ENCODE data around the gene ZNF25. TPM values are rescaled to one million over a fixed set of nuclear protein-coding genes. Genes with fewer than 3 reads are reported as not detected.

The ZNF25 gene
- total RNA-seq, 1 donor from 2014 or later: 2.9 TPM

GRCh38 chr10:37906382-37906781, 70.1 kb downstream of the ZNF25 start:
- no peaks in the 10 kb centered on the region for H3K36me3 Mint-ChIP-seq (ENCODE audit: insufficient read depth)
- H3K9me3 Mint-ChIP-seq (ENCODE audit: low read depth): peaks cover 39% of the 10 kb centered on the region

More at GRCh38 chr10:37906382-37906781, 70.1 kb downstream of the ZNF25 start:
- no peak for TF ChIP-seq CTCF (IDR thresholded peaks at IDR 0.05; ENCODE audit: unreplicated experiment)
- Mint-ChIP-seq H3K4me3 (ENCODE audit: low read depth) (no peak overlapping the region), H3K27me3 (no peaks in the 10 kb centered on the region), H3K27ac (no peak overlapping the region), H3K4me1 (ENCODE audit: low read depth) (no peaks in the 10 kb centered on the region)
- DNase-seq (ENCODE audit: low spot score, unreplicated experiment): no peak

Other genes with a start within 250 kb of the ZNF25 start
- gene ZNF248, start 119.0 kb downstream of the ZNF25 start, total RNA-seq: 12.9 and 15.4 TPM in 2 replicates
- 54.8 and 54.9 TPM in 2 replicates for gene ZNF33A, start 34.0 kb upstream of the ZNF25 start, total RNA-seq
- gene ZNF37A, start 117.7 kb upstream of the ZNF25 start, total RNA-seq: 18.8 and 21.6 TPM in 2 replicates